C1 segment of cervical spinal cord (tissue), 14 donors: ENCODE measurements around the gene PBX4.

Experiments
- DNase-seq, 14 donors: peaks; one replicate each; lab custom pipeline; 2025; lab: John Stamatoyannopoulos, UW

PBX4 gene

DNA sequence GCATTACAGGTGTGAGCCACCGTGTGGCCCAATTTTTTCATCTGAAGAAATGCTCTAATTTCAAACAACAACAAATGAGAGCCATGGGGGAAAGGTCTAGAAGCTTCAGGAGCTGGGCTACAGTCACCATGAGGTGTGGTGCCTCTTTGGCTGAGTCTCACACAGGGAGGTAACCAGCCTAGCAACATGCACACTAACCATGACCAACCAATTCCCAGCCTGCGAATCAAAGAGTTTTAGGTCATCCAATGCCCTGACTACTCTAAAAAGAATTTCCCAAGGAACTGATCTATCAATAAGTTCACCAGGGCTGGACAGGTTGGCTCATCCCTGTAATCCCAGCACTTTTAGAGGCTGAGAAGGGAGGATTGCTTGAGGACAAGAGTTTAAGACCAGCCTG, 29.9 kb downstream of the PBX4 start:
- no peak for DNase-seq

DNA sequence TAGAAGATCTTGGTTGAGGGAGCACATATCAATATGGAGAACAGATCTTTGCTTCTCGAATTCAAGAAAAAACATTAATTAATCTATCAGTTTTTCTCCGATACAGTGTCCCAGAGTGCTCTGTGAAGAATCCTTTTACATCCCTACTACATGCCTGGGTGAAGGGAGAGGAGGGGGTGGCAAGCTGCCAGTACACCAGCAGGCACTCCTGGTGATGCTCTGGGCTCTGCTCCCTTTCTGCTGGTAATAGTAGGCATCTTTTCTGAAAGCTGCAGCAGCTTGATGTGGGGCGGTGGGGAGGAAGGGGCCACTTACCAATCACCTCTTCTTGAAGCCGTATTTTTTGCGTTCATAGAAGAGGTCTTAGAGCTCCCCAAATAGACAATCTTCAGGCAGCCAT, 30.7 kb downstream of the PBX4 start:
- no peak for DNase-seq

DNA sequence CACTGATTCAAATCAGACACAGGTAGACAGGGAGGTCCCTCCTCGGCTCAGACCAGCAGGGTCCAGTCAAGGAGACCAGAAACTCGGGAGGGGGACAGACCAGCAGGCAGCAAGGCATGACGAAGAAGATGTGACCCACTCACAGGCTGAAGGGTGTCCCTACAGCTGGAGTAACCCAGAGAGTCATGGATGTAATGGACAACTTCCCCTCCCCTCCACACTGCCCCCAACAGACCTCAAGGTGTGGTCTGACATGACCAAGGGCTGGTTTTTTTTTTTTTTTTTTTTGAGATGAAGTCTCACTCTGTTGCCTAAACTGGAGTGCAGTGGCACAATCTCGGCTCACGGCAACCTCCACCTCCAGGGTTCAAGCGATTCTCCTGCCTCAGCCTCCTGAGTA, 34.1 kb downstream of the PBX4 start:
- DNase-seq: no peak

DNA sequence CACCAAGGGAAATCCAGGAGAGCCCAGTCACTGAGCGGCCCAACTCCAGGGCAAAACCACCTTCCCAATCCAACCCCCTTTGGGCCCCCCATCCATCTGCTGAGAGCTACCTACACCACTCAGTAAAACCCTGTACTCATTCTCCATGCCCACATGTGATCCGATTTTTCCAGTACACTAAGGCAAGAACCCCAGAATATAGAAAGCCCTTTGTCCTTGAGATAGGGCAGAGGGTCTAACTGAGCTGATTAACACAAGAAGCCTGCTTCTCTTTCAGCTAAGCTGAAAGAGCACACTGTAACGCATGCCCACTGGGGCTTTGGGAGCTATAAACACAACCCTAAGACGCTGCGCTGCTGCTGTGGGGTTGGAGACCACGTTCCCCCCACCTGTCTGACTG, 36.0 kb downstream of the PBX4 start:
- no peak for DNase-seq

DNA sequence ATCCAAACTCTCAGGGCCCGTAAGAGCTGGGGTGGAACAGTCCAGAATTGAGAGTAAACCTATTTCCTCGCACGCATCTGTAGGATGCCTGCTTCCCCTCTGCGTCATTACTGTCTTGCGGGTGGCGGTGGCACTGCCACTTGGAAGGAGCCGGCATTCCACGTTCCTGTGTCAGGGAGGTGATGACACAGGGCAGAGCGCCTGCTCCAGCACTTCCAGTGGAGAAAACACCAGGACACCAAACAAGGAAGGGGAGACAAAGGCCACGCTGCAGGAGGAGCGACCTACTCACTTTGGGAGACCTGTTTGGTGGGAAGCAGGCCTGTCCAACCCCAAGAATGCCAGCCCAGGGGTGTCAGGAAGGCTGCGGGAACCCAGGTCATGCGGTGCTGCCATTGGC, 37.1 kb downstream of the PBX4 start:
- DNase-seq: no peak

DNA sequence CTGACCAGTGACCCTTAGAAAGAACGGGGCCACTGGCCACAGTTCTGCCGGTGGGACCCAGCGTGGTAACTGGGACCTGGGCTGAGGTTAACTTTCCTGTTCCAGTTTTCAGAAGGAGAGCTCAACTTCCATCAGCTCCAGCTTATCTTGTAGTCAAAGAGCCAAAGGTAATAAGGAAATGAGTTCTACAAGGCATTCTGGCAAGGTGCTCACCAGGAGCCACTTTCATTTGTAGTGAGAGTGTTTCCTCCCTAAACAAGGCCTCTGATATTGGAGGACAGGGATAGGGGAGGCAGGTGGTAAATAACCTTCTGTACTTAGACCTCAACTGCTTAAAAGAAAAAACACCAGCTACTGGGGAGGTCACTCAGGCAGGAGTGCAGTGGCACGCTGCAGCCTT, 38.1 kb downstream of the PBX4 start:
- no peak for DNase-seq

DNA sequence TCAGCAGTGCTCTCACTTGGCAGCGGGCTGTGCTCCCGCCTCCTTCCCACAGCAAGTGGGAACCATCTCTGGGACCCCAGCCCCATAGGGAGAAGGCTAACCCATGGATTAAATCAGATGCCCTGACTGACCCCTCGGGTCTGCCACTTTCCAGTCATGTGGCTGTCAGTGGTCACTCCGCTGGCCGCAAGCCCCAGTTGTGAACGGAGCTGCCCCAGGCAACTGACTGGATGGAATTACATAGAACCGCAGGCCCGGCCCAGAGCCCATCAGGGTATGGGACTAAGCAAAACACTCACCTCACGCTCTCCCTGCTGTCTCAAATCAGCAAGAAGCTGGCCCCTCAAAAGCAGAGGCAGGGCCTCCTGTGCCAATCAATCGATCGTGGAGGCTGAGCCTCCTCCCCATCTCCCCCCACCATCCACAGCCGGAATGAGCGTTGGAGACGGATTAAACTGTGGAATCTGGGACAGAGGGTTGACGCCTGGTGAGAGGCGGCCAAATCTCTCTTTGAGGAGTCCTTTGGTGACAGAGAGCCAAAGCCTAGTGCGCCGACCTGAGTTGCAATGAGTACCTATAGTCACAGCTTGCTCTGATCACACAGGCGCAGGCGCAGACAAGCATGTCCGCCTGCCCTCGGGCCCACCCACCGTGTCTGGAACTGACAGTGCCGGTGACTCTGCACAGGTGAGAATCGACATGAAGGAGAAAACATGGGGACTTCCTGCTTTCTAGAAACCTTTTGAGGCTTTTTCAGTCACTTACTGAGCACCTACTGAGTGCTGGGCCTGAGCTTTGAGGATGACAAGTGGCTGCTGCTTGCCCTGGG, 38.7 kb downstream of the PBX4 start:
- no peak for DNase-seq

DNA sequence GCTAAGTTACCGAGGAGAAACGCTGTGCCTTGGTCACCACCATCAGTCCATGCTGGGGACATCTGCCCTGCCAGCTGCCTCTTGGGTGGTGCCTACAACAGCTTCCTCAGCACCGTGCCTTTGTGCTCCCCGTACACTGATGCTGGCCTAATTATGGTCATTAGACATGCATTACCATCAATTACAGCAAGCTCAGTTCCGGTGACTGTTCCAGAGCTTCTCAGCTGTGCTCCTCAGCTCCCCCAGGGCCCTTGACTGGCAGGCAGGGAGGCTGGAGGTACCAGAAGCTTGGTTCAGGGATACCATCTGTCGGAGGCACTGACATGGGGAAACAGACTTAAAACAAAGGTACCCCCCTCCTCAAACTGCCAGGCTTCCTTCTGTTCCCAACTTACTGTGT, 40.2 kb downstream of the PBX4 start:
- DNase-seq: no peak

DNA sequence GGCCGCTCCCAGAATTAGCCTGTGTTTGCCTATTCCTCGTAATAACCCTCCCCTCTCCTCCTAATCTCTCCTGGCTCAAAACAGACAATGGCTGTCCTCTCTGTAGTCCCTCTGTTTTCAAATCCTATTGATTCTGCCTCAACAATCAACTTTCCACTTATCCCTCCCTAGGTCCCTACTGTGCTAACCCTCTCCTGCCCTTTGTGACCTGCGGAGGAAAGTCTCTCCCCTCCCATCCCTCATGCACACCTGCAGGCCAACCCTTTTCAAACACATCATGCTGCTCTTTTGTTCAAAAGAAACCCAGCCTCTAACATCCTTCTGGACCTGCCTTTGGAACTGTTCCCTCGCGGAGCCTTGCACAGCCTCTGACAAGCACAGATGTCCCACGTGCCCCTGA, 43.1 kb downstream of the PBX4 start:
- no peak for DNase-seq

DNA sequence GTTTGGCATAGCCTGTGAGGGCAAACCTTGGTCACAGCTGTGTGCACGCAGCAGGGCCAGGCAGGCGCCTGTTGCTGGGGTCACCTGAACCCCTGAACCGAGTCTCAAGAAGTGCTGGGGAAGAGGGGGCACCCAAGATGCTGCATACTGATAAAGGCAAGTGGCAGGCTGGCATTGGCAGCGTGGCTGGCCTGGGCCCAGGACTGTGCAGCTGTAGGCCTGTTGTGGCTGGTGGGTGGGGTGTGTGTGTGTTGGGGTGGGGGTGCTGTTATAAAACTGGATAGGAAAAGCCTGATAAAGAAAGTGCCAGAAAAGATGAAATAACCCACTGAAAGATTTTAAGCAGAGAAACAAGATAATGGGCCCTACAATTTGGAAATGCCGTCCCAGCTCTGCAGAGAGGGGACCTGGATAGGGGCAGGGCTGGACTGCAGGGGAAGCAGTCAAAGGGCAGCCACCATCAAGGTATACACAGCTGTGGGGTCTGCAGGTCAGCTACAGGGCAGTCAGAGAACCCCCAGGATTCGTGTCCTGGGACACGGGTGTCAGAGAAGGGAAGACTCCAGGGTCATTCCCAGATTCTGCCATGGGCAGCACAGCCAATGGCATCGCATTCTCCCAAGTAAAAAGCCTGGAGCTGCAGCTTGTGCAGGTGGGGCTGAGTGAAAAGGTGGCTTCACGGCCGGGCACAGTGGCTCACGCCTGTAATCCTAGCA, 47.3 kb downstream of the PBX4 start:
- no peak for DNase-seq

DNA sequence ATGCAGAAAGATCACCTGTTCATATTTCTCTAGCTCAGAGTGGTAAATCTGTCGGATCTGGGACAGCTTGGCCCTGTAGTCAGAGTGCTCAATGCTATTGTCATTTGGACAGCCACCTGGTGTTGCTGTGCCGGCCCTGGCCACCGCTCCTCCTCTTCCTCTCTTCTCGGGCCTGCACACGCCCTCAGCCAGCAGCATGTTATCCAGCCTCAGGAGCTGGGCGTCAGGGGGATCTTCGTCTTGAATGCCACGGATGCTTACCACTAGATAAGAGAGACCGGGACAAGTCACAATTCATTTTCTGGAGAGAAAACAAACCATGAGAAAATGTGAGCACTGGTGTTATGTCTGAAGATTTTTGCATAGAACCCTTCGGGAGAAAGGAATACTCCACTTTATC, 47.9 kb downstream of the PBX4 start:
- DNase-seq: no peak

DNA sequence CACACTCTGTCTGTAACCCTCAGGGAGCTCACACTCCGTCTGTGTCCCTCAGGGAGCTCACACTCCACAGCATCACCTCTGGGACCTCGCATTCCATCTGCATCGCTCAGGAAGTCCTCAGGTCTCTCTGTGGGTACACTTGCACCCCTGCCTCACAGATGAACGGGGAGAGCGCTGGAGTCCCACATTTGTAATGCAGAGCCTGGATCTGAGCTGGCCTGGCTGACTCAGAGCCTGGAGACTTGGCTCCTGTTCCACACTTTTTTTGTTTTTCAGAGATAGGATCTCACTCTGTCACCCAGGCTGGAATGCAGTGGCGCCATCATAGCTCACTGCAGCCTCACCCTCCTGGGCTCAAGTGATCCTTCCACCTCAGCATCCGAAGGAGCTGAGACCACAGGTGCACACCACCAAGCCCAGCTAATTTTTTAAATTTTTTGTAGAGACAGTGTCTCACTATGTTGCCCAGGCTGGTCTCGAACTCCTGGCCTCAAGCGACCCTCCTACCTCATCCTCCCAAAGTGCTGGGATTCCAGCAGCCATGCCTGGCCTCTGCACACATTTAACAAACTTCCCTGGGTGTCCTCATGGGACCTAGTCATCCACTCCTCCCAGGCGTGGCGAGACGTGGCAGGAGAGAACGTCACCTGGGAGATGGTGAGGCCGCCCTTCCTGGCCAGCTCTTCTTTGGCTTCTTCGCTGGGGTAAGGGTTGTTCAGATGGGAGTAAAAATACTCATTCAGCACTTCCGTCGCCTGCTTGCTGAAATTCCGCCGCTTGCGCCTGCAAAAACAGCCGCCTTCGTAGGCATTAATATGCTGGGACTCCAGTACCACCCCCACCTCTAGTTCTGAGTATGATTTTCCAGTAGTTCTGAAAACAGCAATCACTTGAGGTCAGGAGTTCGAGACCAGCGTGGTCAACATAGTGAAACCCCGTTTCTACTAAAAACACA, 49.4 kb downstream of the PBX4 start:
- DNase-seq: no peak

DNA sequence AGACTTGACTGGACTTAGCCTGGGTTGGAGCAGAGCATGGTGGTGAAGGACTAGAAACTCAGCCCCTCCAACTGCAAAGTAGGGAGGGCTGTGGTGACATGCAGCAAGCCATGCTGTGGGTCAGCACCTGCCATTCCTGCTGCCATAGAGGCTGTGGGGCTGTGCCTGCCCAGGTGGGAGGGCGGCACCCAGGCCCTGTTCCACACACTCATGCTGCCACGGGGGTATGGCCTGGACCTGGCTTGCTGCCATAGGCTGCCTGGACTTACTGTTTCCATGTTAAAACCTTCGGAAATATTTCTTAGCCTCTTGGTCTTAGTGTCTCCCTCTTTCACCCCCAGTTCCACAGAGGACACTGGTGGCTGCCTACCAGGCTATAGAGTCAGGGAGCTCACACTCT, 51.1 kb downstream of the PBX4 start:
- DNase-seq: no peak

DNA sequence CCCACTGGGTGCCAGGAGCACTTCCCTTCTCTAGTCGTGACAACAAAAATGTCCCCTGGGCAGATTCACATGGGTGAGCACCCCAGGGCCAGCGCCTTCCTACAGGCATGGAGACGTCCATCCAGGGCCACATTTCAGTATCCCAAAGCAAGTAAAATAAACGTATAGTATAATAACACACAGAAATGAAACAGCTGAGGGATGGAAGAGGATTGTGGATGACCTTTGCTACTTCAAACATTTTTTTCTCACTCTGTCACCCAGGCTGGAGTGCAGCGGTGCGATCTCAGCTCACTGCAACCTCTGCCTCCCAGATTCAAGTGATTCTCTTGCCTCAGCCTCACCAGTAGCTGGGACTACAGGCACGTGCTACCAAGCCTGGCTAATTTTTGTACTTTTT, 52.2 kb downstream of the PBX4 start:
- no peak for DNase-seq

DNA sequence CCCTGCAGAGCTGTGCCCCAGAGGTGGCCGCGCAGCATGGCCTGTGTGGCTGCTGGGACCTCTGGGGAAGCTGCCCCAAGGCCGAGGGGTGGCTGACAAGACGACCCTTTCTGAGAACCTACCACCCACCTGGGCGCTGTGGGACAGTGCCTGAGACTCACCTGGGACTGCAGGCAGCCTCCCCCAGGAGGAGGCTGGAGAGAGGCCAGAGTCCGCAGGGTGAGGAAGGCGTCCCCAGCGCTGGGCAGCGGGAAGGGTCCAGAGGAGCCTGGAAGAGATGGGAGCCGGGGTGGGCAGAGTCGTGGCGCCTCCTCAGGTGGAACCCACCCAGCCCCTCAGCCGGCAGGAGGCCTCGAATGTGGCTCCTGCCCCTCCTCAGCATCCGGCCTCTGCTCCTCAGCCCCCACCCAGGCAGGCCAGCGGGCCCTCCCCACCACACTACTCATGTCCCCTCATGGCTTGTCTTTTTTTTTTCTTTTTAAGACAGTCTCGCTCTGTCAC, 55.1 kb downstream of the PBX4 start:
- DNase-seq: no peak

DNA sequence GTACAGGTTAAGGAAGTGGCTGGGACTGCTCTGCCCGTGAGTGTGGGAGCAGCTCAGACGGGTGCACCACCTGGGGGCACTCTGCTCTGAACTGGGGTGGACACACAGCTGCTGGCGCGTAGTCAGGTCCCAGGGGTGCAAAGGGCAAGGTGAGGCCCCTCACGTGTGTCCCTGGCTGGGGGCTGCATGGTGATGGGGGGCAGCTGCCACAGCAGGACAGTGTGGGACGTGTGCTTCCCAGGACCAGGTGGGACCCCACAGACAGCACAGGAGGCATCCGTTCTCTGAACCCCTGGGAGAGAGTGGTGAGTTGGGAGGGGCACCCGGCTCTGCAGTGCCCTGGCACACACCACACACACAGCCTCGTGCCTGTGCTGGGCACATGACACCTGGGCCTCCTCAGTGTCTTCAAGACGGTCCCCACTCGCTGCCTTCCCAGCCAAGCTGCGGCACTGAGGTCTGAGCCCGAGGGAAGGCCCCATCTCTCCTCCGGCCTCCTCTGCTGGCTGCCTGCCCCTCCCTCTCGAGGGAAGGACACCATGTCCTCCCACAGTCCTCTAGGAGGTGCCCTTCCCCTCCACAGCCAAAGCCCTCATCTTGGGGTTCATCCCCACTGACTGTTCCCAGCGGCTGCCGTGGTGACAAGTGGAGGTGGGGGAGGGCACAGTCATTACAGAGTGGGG, 55.7 kb downstream of the PBX4 start:
- DNase-seq: no peak

DNA sequence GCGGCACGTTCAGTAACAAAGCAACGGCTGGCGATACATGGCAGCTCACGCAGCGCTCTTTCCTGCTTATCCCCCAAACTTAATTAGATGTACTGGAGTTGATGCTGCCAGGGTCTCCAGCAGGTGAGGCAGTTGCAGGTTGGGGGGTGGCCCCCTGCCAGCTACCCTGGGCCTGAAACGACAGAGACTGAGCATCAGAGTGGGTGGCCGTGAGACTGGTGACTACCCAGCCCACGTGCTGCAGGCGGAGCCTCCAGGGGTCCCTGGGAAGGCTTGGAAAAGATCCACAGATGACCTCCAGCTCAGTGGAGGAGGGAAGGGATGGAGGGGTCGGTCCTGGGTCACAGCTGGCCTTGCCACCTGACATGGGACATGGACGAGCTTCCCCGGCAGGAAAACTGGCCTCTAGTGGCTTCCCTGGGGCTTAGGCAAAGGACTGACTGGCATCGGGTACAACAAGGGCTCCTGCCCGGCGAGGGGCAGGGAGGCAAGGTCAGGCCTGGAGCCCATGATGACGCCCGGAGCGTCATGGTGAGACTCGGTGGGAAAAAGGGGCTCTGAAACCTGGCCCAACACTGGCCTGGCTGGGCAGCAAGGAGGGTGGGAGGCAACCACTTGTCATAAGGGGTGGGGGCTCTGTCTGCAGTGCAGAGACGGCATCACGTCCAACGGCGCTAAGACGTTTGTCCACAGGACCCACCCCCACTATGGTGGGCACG, 56.4 kb downstream of the PBX4 start:
- DNase-seq: no peak

DNA sequence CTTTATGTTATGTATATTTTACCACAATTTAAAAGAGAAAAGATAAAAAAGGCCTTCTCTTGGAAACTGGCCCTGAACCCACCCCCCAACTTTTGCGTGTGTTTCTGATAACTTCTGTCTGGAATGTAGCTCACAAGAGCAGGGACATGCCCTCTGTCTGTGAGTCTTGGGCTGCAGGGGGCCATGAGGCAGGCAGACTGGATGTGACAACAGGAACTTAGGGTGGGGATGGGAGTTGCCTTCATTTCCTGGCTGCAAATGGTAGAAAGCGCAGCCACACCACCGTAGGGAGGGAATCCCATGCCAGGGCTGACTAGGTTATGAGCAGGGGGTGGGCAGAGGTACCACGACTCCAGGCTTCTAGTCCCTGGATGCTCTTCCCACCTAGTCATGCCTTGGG, 58.6 kb downstream of the PBX4 start:
- DNase-seq: no peak

DNA sequence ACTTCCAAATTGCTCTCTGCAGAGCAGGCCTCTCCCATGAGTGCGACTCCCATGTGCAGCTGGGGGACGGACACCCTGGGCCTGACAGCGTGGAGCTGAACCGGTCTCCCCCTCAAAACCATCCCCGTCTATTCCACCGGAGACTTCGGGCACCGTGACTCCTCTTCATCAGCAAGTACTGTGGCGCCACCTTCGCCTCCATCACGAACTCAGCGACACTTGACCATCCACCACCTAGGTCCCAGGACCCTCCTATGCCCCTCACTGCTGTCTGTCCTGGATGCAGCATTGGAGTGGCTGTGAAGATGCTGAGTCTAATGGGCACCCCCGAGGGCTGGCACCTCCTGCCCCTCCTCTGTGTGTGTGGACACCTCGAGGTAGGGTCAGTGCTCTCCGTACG, 59.9 kb downstream of the PBX4 start:
- DNase-seq: no peak

DNA sequence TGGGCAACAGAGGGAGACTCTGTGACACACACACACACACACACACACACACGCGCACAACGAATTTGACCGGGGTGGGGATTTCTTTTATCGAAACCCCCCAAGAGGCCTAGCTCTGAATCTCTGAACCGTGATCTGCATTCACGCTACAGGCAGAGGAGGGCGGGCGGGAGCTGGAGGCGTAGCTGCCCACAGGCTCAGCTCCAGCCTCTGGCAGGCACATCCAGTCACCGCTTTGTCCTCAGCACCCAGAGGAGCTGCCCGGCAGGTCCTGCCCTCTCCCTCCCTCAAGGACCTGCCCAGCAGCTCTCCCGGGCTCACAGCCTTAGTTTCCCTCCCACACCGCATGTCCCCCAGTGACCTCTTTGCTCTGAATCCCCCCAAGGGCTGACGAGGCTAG, 60.4 kb downstream of the PBX4 start:
- no peak for DNase-seq
